ENCODE measurements around the gene CTTNBP2NL.
"Not testable (repeated sequence)": the region's sequence is repeated elsewhere in the genome, so short reads cannot be mapped to it uniquely, and the experiment has no call there.

CTTNBP2NL gene

GRCh38 chr1:112470324-112470723 lies 74.3 kb downstream of the CTTNBP2NL start:
- DNase-seq = not testable (repeated sequence)

- no peak for DNase-seq
Observed at GRCh38 chr1:112470966-112471365, 75.0 kb downstream of the CTTNBP2NL start.

- DNase-seq = no peak
Observed at GRCh38 chr1:112472142-112472541, 76.1 kb downstream of the CTTNBP2NL start.

- DNase-seq = no peak
Observed at GRCh38 chr1:112477550-112477949, 81.5 kb downstream of the CTTNBP2NL start.

GRCh38 chr1:112478314-112478713 lies 82.3 kb downstream of the CTTNBP2NL start:
- no peak for DNase-seq

GRCh38 chr1:112486063-112486462 lies 90.0 kb downstream of the CTTNBP2NL start:
- not testable (repeated sequence) for DNase-seq

GRCh38 chr1:112487686-112488085 lies 91.7 kb downstream of the CTTNBP2NL start:
- DNase-seq = not testable (repeated sequence)

GRCh38 chr1:112488141-112488540 lies 92.1 kb downstream of the CTTNBP2NL start:
- no peak for DNase-seq

GRCh38 chr1:112492076-112492475 lies 96.1 kb downstream of the CTTNBP2NL start:
- DNase-seq = no peak

GRCh38 chr1:112493351-112493750 lies 97.3 kb downstream of the CTTNBP2NL start:
- no peak for DNase-seq

GRCh38 chr1:112496290-112496689 lies 100.3 kb downstream of the CTTNBP2NL start:
- no peak for DNase-seq

- no peak for DNase-seq
Observed at GRCh38 chr1:112501810-112502641, 106.0 kb downstream of the CTTNBP2NL start.

- no peak for DNase-seq
Observed at GRCh38 chr1:112502826-112503225, 106.8 kb downstream of the CTTNBP2NL start.

GRCh38 chr1:112504001-112504660 lies 108.1 kb downstream of the CTTNBP2NL start:
- no peak for DNase-seq

GRCh38 chr1:112504661-112505399 lies 108.8 kb downstream of the CTTNBP2NL start:
- DNase-seq = no peak

GRCh38 chr1:112505400-112505785 lies 109.4 kb downstream of the CTTNBP2NL start:
- no peak for DNase-seq

- DNase-seq = no peak
Observed at GRCh38 chr1:112505878-112506277, 109.9 kb downstream of the CTTNBP2NL start.

- DNase-seq = no peak
Observed at GRCh38 chr1:112506306-112506705, 110.3 kb downstream of the CTTNBP2NL start.

- DNase-seq = no peak
Observed at GRCh38 chr1:112506731-112507130, 110.7 kb downstream of the CTTNBP2NL start.

- DNase-seq = no peak
Observed at GRCh38 chr1:112507336-112507735, 111.3 kb downstream of the CTTNBP2NL start.

GRCh38 chr1:112507921-112508277 lies 111.9 kb downstream of the CTTNBP2NL start:
- DNase-seq = no peak

- no peak for DNase-seq
Observed at GRCh38 chr1:112508278-112509004, 112.4 kb downstream of the CTTNBP2NL start, which contains the start of gene WNT2B. Gene WNT2B, plus strand, starts transcription at chr1:112508965. Its CDS starts 298 bp downstream, at chr1:112509263.
